Stimulated activated CD8-positive, alpha-beta memory T cell treated with anti-CD3 and anti-CD28 coated beads, Interleukin-2, amount 100 ng/mL, for 48 hours (primary cell): ENCODE measurements around the gene RGCC.
"Not testable (repeated sequence)": the region's sequence is repeated elsewhere in the genome, so short reads cannot be mapped to it uniquely, and the experiment has no call there.

ENCODE experiments used
- DNase-seq, 2 donors: peaks; one replicate each; pipeline ENCODE4 v3.0.0-alpha.2; 2020; ENCODE audit warnings: low read depth in 2 of 2

Gene RGCC

GRCh38 chr13:41490371-41491015, 33.1 kb downstream of the RGCC start:
- DNase-seq: no peak

- DNase-seq: no peak
Measured at GRCh38 chr13:41491436-41491835, 34.1 kb downstream of the RGCC start.

GRCh38 chr13:41492432-41493260, 35.3 kb downstream of the RGCC start:
- no peak for DNase-seq

GRCh38 chr13:41494202-41494601, 36.9 kb downstream of the RGCC start:
- no peak for DNase-seq

DNA sequence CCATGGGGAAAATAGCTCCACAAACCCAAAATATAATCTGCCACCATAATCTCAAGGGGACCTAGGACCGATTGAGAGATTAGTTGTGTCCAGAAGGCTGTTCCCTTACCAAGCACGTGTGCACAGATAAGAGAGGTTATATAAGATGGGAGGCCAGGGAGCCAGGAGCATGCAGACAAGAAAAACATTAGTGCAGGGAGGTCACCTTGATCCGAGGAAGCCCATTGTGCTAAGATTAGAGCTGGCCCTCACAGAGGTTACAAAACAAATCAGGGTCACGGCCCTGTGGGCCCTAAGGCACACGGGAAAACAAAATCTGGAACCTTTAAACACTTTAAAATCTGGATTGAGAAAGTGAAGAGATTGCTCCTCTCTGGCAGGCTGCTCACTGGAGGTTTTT, 37.7 kb downstream of the RGCC start:
- DNase-seq: no peak

- DNase-seq: no peak
Measured at GRCh38 chr13:41496420-41497234, 39.3 kb downstream of the RGCC start.

GRCh38 chr13:41497436-41497835, 40.1 kb downstream of the RGCC start:
- DNase-seq: no peak

- no peak for DNase-seq
Measured at GRCh38 chr13:41499452-41499851, 42.1 kb downstream of the RGCC start.

DNA sequence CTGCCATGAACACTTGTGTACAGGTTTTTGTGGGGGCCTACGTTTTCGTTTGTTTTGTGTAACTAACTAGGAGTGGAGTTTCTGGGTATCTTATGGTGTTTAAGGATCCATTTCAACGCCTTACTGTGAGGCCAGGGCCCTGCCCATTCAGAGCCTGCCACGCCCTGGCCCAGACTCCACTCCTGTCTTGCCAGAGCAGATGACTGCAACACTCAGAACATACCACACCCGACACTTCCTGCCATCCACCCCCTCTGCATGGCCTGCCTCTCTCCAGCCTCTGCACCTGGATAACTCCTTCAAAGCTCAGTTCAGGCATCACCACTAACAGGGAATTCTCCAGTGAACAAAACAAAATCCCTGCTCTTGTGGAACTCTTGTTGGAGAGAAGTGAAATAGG, 43.2 kb downstream of the RGCC start:
- no peak for DNase-seq

DNA sequence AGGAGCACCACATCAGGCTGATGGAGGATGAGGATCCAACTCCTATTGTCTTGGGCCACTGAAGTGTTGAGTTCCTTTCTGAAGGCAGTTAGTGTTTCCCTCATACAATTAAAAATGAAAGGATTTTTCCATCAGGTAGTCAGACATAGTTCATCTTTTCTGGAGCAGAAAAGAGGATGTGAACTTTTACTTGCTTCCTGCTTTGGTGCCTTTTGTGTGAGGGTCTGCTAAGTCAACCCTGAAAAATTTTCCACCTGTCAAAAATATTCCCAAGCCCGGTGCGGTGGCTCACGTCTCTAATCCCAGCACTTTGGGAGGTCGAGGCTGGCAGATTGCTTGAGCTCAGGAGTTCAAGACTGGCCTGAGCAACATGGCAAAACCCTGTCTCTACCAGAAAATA, 43.9 kb downstream of the RGCC start:
- DNase-seq: no peak

GRCh38 chr13:41502031-41502430, 44.7 kb downstream of the RGCC start:
- DNase-seq: no peak

- no peak for DNase-seq
Measured at GRCh38 chr13:41502673-41503072, 45.3 kb downstream of the RGCC start.

- DNase-seq: no peak
Measured at GRCh38 chr13:41503356-41503755, 46.0 kb downstream of the RGCC start.

- not testable (repeated sequence) for DNase-seq
Measured at GRCh38 chr13:41504657-41505056, 47.3 kb downstream of the RGCC start.

DNA sequence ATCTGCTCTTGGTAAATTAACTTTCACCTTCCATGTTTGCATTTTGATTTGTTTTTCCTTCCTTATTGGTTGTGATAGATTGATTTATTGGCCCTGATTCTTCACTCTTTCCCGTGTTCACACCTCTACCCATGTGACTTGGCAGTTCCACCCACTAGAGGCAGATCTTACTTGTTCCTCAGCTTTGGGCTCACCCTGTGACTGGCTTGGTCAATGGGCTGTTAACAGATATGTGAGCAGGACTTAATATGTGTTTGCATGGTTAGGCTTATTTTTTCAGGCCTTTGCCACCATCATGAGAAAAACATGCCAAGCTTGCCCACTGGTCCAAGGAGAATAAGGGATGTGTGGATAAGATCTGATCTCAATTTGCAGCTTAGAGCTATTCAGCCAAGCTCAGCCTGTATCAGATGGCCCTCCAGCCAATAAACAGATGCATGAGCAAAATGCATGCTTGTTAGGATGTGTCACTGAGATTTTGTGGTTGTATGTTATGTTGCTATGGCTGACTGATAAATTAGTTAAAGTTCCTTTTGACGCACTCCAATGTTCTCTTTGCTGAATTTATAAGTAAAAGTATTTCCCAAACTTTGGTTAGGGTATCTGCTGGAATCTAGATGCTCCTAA, 48.0 kb downstream of the RGCC start:
- DNase-seq: no peak

GRCh38 chr13:41506312-41506711, 49.0 kb downstream of the RGCC start:
- no peak for DNase-seq

- no peak for DNase-seq
Measured at GRCh38 chr13:41509971-41510370, 52.6 kb downstream of the RGCC start.

DNA sequence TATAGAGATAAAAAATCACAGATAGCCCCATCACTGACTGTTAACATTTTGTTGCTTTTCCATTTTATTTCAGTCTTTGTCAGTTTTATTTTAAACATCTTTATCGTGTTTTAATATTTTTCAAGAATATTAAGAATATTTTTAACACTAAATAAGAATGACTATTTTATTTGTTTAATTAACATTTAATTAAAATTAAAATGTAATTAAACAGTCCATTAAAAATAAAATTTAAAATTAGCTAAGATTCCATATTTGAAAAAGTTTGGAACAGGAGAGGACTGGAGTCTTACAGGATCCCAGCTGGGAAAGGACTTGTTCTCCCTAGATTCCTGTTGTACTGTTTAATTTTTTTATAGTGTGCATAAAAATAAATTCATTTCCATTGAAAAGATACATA, 54.5 kb downstream of the RGCC start:
- DNase-seq: no peak

DNA sequence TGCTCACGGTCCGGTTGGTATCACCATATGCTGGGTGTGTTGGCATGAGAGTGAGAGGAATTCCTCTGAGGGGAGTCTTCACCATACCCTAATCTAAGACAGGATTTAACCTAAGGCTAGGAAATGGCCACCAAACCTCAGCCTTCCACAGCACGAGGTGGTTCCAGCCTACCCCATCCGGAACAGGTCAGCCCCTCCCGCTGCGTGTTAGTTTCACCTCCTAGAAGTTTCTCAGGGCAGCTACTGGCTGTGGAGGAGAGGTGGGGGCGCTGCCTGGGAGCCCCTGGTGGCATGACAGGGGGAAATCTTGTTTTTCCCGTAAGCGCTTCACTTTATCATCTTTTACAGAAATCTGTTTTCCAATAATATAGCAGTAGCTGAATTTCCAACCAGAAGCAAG, 55.1 kb downstream of the RGCC start:
- DNase-seq: no peak

DNA sequence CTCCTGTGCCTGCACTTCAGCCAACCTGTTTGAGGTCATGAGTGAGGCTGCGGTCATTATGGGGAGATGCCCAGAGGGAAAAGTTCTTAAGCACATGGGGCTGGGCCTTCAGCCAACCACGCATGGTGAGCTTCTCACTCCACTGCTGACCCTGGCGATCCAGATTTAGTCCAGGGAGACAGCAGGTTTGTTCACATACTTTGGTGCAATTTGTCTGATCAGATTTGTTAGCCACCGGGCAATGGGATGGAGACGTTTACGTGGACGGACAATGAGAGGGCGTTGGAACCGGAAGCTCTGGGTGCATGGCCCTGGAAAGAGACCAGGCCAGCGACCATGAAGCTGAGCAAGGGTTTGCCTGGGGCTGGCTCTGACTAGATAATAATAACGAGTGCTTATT, 56.2 kb downstream of the RGCC start:
- DNase-seq: no peak

DNA sequence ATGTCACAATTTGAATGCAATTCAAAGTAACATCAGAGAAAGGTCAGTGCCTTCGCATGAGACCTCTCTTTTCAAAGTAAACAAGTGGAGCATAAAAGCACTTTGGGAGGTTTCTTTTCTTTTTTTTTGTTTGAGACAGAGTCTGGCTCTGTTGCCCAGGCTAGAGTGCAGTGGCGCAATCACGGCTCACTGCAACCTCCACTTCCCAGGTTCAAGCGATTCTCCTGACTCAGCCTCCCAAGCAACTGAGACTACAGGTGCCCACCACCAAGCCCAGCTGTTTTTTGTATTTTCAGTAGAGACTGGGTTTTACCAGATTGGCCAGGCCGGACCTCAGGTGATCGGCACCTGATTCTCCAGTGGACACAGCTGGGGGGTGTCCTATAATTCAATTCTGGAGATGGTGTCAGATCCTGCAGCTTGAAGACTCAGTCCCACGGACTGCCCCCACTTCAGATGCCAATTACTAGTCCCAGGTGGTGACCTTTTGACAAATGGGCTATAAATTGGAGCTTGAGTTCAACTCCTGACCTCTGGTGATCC, 57.6 kb downstream of the RGCC start:
- no peak for DNase-seq
